Measurements from ENCODE around the gene FLRT1.

Gene FLRT1

DNA sequence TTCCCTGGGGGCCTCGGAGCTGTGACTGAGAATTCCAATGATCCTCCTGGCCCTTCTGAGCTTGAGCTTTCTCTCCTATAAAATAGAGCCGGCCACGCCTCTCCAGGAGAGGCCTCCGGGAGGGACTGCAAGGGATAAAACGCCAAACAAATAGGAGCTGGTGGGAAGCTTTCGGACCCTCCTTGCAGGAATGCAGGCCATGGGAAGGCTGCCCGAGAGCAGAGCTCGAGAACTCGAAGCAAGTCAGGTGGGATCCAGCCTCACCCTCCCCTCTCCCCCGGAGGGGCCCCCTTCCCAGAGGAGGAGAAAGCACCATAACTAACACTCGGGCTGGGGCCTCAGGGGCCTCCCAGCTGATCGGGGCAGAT, 34.6 kb downstream of the FLRT1 start:
- TF ChIP-seq, protein P1, sequence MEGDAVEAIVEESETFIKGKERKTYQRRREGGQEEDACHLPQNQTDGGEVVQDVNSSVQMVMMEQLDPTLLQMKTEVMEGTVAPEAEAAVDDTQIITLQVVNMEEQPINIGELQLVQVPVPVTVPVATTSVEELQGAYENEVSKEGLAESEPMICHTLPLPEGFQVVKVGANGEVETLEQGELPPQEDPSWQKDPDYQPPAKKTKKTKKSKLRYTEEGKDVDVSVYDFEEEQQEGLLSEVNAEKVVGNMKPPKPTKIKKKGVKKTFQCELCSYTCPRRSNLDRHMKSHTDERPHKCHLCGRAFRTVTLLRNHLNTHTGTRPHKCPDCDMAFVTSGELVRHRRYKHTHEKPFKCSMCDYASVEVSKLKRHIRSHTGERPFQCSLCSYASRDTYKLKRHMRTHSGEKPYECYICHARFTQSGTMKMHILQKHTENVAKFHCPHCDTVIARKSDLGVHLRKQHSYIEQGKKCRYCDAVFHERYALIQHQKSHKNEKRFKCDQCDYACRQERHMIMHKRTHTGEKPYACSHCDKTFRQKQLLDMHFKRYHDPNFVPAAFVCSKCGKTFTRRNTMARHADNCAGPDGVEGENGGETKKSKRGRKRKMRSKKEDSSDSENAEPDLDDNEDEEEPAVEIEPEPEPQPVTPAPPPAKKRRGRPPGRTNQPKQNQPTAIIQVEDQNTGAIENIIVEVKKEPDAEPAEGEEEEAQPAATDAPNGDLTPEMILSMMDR (IDR thresholded peaks at IDR 0.05; ENCODE audit: low read depth, low read length): no peak
- in situ Hi-C loops (cut with HindIII; ENCODE audit: low sequenced_read_pairs): no loop called here
- no peak overlapping the region for H3K4me3 ChIP-seq (ENCODE audit: low read depth, low read length)
- DNase-seq (ENCODE audit: low read depth, low spot score): no peak

- TF ChIP-seq, protein P1 (IDR thresholded peaks at IDR 0.05; ENCODE audit: low read depth, low read length): no peak
- in situ Hi-C loops (cut with HindIII; ENCODE audit: low sequenced_read_pairs): no loop called here
- no peak for DNase-seq (ENCODE audit: low read depth, low spot score)
- no peak overlapping the region for H3K4me3 ChIP-seq (ENCODE audit: low read depth, low read length)
Measured at GRCh38 chr11:64071849-64072248, 36.1 kb downstream of the FLRT1 start.

GRCh38 chr11:64072403-64072802, 36.7 kb downstream of the FLRT1 start:
- TF ChIP-seq, protein P1 (IDR thresholded peaks at IDR 0.05; ENCODE audit: low read depth, low read length): no peak
- DNase-seq (ENCODE audit: low read depth, low spot score): no peak
- no peak overlapping the region for H3K4me3 ChIP-seq (ENCODE audit: low read depth, low read length)
- in situ Hi-C loops (cut with HindIII; ENCODE audit: low sequenced_read_pairs): no loop called here

DNA sequence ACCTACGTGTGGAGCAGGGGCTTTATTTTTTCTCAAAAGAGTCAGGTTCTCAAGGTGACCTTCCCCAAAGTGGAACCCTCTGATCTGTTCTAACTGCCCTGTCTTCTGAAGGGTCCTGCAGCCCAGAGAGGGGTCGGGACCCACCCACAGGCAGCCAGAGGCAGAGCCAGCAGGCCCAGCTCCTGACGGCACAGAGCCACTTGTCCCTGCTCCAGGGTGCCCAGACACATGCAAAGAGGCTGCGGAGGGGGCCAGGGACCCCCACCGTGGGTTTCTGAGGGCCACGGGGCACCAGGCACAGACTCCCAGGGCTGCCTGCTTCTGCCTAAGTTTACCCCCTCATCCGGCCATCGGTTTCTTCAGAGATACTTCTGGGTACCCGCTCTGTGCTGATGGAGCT, 37.1 kb downstream of the FLRT1 start:
- DNase-seq (ENCODE audit: low read depth, low spot score): no peak
- no peak overlapping the region for H3K4me3 ChIP-seq (ENCODE audit: low read depth, low read length)
- TF ChIP-seq, protein P1 (IDR thresholded peaks at IDR 0.05; ENCODE audit: low read depth, low read length): no peak
- in situ Hi-C loops (cut with HindIII; ENCODE audit: low sequenced_read_pairs): no loop called here

DNA sequence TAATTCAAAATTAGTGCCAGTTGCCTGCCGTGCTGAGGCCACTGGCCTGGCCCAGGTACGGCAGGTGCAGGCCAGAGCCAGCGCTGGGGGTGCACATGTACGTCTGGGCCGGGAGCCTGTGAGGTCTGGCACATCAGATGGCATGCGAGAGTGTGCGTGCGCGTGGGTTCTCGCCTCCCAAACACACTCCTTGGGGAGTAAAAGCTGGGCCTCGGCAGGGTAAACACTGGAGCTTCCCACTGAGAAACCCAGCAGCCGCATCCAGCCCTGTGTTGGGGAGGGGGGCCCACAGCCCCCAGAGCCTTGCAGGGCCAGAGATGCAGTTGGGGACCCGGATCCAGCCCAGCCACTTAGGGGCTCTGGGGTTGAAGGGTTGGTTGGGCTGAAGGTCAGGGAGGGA, 37.8 kb downstream of the FLRT1 start:
- TF ChIP-seq, protein P1 (IDR thresholded peaks at IDR 0.05; ENCODE audit: low read depth, low read length): no peak
- H3K4me3 ChIP-seq (ENCODE audit: low read depth, low read length): no peak overlapping the region
- DNase-seq (ENCODE audit: low read depth, low spot score): no peak
- in situ Hi-C loops (cut with HindIII; ENCODE audit: low sequenced_read_pairs): no loop called here

DNA sequence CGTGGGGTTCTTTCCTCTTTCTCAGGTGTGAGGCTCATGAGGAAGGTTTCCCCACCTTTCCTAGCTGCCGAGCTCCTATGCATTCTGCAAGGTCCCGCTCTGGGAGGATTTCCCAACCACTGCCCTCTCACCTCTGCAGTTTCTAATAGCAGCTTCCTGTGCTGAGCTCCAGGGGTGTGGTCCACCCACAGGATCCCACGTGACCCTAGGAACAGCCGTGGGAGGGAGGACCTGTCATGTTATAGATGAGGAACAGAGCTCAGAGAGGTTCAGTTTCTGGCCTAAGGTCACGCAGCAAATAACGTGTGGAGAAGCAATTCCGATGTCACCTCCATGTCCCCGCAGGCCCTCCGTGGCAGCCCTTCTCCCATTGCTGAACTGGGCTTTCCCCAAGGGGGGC, 38.5 kb downstream of the FLRT1 start:
- TF ChIP-seq, protein P1 (IDR thresholded peaks at IDR 0.05; ENCODE audit: low read depth, low read length): no peak
- H3K4me3 ChIP-seq (ENCODE audit: low read depth, low read length): no peak overlapping the region
- in situ Hi-C loops (cut with HindIII; ENCODE audit: low sequenced_read_pairs): no loop called here
- DNase-seq (ENCODE audit: low read depth, low spot score): no peak

- H3K4me3 ChIP-seq (ENCODE audit: low read depth, low read length): no peak overlapping the region
- no peak for DNase-seq (ENCODE audit: low read depth, low spot score)
- in situ Hi-C loops (cut with HindIII; ENCODE audit: low sequenced_read_pairs): no loop called here
- TF ChIP-seq, protein P1 (IDR thresholded peaks at IDR 0.05; ENCODE audit: low read depth, low read length): no peak
Measured at GRCh38 chr11:64076758-64077157, 41.0 kb downstream of the FLRT1 start.
